Neural cell (in vitro differentiated cells): ENCODE measurements around the gene EIF4G3.

Experiments used
- CTCF ChIP-seq: fragments of 450-650 bp; IDR thresholded peaks from 2 replicates; pipeline ENCODE4 v1.5.1; 2014; ENCODE audit warnings: antibody characterized with exemption, mild to moderate bottlenecking, moderate library complexity; ENCODE audit not compliant: poor library complexity, severe bottlenecking
- TAF1 ChIP-seq: IDR thresholded peaks from 2 replicates; pipeline ENCODE4 v1.6.1; 2012; ENCODE audit warnings: low read depth

GRCh38 chr1:20836230-20836629 is 340.5 kb downstream of the EIF4G3 start:
- no peak for TF ChIP-seq CTCF
- TF ChIP-seq TAF1 = no peak
